ENCODE data around the gene PLA1A.

The PLA1A gene

GRCh38 chr3:119636891-119637611 is 39.4 kb downstream of the PLA1A start:
- DNase-seq (ENCODE audit: low read depth, low spot score), result no peak

- DNase-seq (ENCODE audit: low read depth, low spot score), result no peak
Observed at GRCh38 chr3:119637679-119638477, 40.2 kb downstream of the PLA1A start.

GRCh38 chr3:119639494-119640350 is 42.0 kb downstream of the PLA1A start:
- no peak for DNase-seq (ENCODE audit: low read depth, low spot score)

GRCh38 chr3:119641416-119641815 is 43.7 kb downstream of the PLA1A start:
- no peak for DNase-seq (ENCODE audit: low read depth, low spot score)

- DNase-seq (ENCODE audit: low read depth, low spot score), result no peak
Observed at GRCh38 chr3:119642746-119643473, 45.2 kb downstream of the PLA1A start.

GRCh38 chr3:119643528-119643927 is 45.8 kb downstream of the PLA1A start:
- no peak for DNase-seq (ENCODE audit: low read depth, low spot score)

GRCh38 chr3:119644481-119644880 is 46.8 kb downstream of the PLA1A start:
- DNase-seq (ENCODE audit: low read depth, low spot score), result no peak

- no peak for DNase-seq (ENCODE audit: low read depth, low spot score)
Observed at GRCh38 chr3:119645813-119646212, 48.1 kb downstream of the PLA1A start.

- no peak for DNase-seq (ENCODE audit: low read depth, low spot score)
Observed at GRCh38 chr3:119647171-119647570, 49.5 kb downstream of the PLA1A start.

- no peak for DNase-seq (ENCODE audit: low read depth, low spot score)
Observed at GRCh38 chr3:119647843-119648575, 50.3 kb downstream of the PLA1A start.

- no peak for DNase-seq (ENCODE audit: low read depth, low spot score)
Observed at GRCh38 chr3:119649761-119650160, 52.1 kb downstream of the PLA1A start.

- DNase-seq (ENCODE audit: low read depth, low spot score), result no peak
Observed at GRCh38 chr3:119652306-119653033, 54.8 kb downstream of the PLA1A start.

GRCh38 chr3:119653876-119654275 is 56.2 kb downstream of the PLA1A start:
- DNase-seq (ENCODE audit: low read depth, low spot score), result no peak

- no peak for DNase-seq (ENCODE audit: low read depth, low spot score)
Observed at GRCh38 chr3:119657887-119658702, 60.4 kb downstream of the PLA1A start.

GRCh38 chr3:119658994-119659393 is 61.3 kb downstream of the PLA1A start:
- no peak for DNase-seq (ENCODE audit: low read depth, low spot score)

- no peak for DNase-seq (ENCODE audit: low read depth, low spot score)
Observed at GRCh38 chr3:119659606-119660291, 62.1 kb downstream of the PLA1A start.

- DNase-seq (ENCODE audit: low read depth, low spot score), result no peak
Observed at GRCh38 chr3:119660474-119661440, 63.1 kb downstream of the PLA1A start, which contains the start of gene POPDC2. Gene POPDC2 (minus strand): TSS chr3:119660589. CDS start chr3:119660423, 166 bp downstream.

Data from brain pericyte (primary cell).